ENCODE data around the gene MCCD1.

MCCD1 gene

DNA sequence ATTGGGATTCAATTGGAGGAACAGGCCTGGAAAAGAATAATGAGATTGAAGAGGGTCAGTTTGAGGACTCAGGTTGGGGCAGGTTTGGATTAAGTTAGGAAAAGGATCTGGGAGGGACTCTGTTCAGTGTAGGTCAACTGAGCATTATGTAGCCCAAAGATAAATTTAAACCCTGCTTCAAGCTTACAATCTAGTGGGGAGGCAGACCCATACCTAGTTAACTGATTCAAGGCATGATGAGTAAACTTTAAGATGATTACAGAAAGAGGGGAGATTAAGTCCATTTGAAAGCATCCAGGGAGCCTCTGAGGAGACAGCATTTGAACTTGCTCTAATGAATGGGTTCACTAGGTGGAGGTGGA is 31.9 kb downstream of the MCCD1 start:
- no peak overlapping the region for H2BK120ac ChIP-seq (ENCODE audit: insufficient read depth, low read length, poor library complexity)
- no peaks in the 10 kb centered on the region for H3K9me3 ChIP-seq (ENCODE audit: insufficient read depth, low read depth, low read length)
- no peaks in the 10 kb centered on the region for H3K27me3 ChIP-seq (ENCODE audit: insufficient read depth, low read length)
- H2AK5ac ChIP-seq (ENCODE audit: low read length): peak overlapping the region; percentile 60
- no peaks in the 10 kb centered on the region for H3K79me2 ChIP-seq (ENCODE audit: control insufficient read depth, insufficient read depth, low read length, poor library complexity)
- no peak overlapping the region for H3K4me3 ChIP-seq (ENCODE audit: low read depth, low read length)
- peak overlapping the region; percentile 20 for H2BK5ac ChIP-seq (ENCODE audit: low read depth, low read length, poor library complexity)
- H4K91ac ChIP-seq (ENCODE audit: low read depth, low read length): peak overlapping the region; percentile 20
- peaks cover 18 to 22% of the 10 kb centered on the region in 2 experiments for H3K36me3 ChIP-seq (ENCODE audit: control insufficient read depth in 1 of 2, insufficient read depth in 2 of 2, low read length in 2 of 2)
- DNase-seq: no peak
- H2AFZ ChIP-seq (ENCODE audit: insufficient read depth, low read length, poor library complexity): no peak overlapping the region
- H2BK12ac ChIP-seq (ENCODE audit: low read length): peak overlapping the region; percentile 39
- peak overlapping the region; percentile 11 for H3K4me2 ChIP-seq (ENCODE audit: low read length)
- H3K4ac ChIP-seq (ENCODE audit: low read depth, low read length): no peak overlapping the region
- no peak overlapping the region for H3K18ac ChIP-seq (ENCODE audit: low read length)
- peak overlapping the region; percentile 23 for H3K27ac ChIP-seq (ENCODE audit: low read depth, low read length)
- no peak overlapping the region for H3K9ac ChIP-seq (ENCODE audit: low read length)
- peaks cover 8% of the 10 kb centered on the region for H3K79me1 ChIP-seq (ENCODE audit: low read length)
- no peak overlapping the region for H4K12ac ChIP-seq (ENCODE audit: low read depth, low read length)
- H3K23ac ChIP-seq (ENCODE audit: low read length): no peak overlapping the region
- no peak overlapping the region for H4K8ac ChIP-seq (ENCODE audit: low read depth, low read length)
- peaks cover 20 to 23% of the 10 kb centered on the region in 2 experiments for H3K4me1 ChIP-seq (ENCODE audit: control insufficient read depth in 1 of 2, insufficient read depth in 2 of 2, low read length in 2 of 2)
- no peak overlapping the region for H3K14ac ChIP-seq (ENCODE audit: low read length)

DNA sequence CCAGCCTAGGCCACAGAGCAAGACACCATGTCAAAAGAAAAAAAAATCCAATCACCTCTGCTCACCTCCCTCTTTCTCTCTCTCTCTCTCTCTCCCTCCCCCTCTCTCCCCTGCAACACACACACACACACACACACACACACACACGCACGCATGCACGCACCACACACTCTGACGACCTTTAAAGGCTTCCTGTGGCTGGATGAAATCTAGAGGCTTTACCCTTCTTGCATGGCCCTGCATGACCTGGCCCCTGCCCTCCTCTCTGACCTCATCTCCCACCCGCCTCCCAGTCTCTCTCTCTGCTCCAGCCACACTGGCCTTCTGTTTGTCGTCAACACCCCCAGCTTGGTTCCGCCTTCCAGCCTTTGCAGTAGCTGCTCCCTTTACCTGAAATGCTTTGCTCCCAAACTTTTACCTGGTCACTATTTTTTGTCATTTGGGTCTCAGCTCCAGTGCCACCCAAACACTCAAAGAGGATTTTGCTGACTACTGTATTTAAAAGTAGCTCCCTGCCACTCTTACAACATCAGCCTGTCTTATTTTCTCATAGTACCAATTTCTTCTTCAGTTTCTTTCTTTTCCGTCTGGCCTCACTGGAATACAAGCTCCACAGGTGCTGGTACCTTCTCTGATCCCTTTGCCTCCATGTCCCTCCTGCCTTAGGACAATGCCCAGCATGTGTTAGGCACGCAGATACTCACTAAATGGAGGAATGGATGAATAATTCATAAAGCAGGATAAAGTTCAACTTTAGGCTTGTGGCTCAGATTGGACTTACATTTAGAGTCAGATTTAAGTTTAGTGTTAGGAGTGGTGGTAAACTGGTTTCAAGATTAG is 39.0 kb downstream of the MCCD1 start:
- no peak overlapping the region for H3K23ac ChIP-seq (ENCODE audit: low read length)
- H3K4me2 ChIP-seq (ENCODE audit: low read length): no peak overlapping the region
- H3K9ac ChIP-seq (ENCODE audit: low read length): no peak overlapping the region
- no CpG with 5 or more reads among the region's 9 CpGs for WGBS (ENCODE audit: extremely low coverage, insufficient coverage, insufficient read length)
- no peak overlapping the region for H2BK5ac ChIP-seq (ENCODE audit: low read depth, low read length, poor library complexity)
- H3K9me3 ChIP-seq (ENCODE audit: insufficient read depth, low read depth, low read length): no peaks in the 10 kb centered on the region
- H2AK5ac ChIP-seq (ENCODE audit: low read length): no peak overlapping the region
- no peak overlapping the region for H4K91ac ChIP-seq (ENCODE audit: low read depth, low read length)
- DNase-seq: no peak
- no peak overlapping the region for H3K14ac ChIP-seq (ENCODE audit: low read length)
- H3K4ac ChIP-seq (ENCODE audit: low read depth, low read length): no peak overlapping the region
- H3K79me2 ChIP-seq (ENCODE audit: control insufficient read depth, insufficient read depth, low read length, poor library complexity): no peaks in the 10 kb centered on the region
- H4K8ac ChIP-seq (ENCODE audit: low read depth, low read length): no peak overlapping the region
- H3K4me1 ChIP-seq (ENCODE audit: control insufficient read depth in 1 of 2, insufficient read depth in 2 of 2, low read length in 2 of 2): peaks cover 3 to 6% of the 10 kb centered on the region in 2 experiments
- H3K27me3 ChIP-seq (ENCODE audit: insufficient read depth, low read length): no peaks in the 10 kb centered on the region
- no peak overlapping the region for H2BK12ac ChIP-seq (ENCODE audit: low read length)
- no peak overlapping the region for H3K18ac ChIP-seq (ENCODE audit: low read length)
- H3K4me3 ChIP-seq (ENCODE audit: low read depth, low read length): no peak overlapping the region
- H4K12ac ChIP-seq (ENCODE audit: low read depth, low read length): no peak overlapping the region
- H3K36me3 ChIP-seq (ENCODE audit: control insufficient read depth in 1 of 2, insufficient read depth in 2 of 2, low read length in 2 of 2): no peaks in the 10 kb centered on the region
- H2AFZ ChIP-seq (ENCODE audit: insufficient read depth, low read length, poor library complexity): no peak overlapping the region
- no peak overlapping the region for H3K27ac ChIP-seq (ENCODE audit: low read depth, low read length)
- peaks cover 3% of the 10 kb centered on the region for H3K79me1 ChIP-seq (ENCODE audit: low read length)
- H2BK120ac ChIP-seq (ENCODE audit: insufficient read depth, low read length, poor library complexity): no peak overlapping the region

DNA sequence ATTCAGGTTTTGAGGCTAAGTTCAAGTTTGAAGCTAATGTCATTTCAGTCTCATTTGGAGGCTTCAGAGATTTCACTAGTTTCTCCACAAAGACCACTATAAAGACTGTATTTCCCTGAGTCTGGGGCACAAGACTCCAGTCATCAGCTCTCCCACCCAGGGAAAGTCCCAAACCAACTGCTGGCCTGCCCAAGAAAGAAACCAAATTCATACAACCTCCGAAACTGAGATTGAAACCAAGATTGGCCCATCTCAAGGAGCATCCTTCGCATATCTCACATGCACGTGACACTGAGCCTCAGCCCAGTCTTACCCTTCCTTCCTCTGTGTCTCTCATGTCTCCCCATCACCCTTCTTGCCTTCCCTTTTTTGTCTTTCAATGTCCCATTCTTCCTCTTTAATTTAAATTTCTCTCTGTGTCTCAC is 39.8 kb downstream of the MCCD1 start:
- H3K79me1 ChIP-seq (ENCODE audit: low read length): peaks cover 6% of the 10 kb centered on the region
- peaks cover 8 to 9% of the 10 kb centered on the region in 2 experiments for H3K4me1 ChIP-seq (ENCODE audit: control insufficient read depth in 1 of 2, insufficient read depth in 2 of 2, low read length in 2 of 2)
- H4K8ac ChIP-seq (ENCODE audit: low read depth, low read length): no peak overlapping the region
- DNase-seq: peak; percentile 31 to 44
- H2BK12ac ChIP-seq (ENCODE audit: low read length): peak overlapping the region; percentile 72
- H3K23ac ChIP-seq (ENCODE audit: low read length): no peak overlapping the region
- no peak overlapping the region for H3K18ac ChIP-seq (ENCODE audit: low read length)
- no peak overlapping the region for H3K4ac ChIP-seq (ENCODE audit: low read depth, low read length)
- H3K79me2 ChIP-seq (ENCODE audit: control insufficient read depth, insufficient read depth, low read length, poor library complexity): no peaks in the 10 kb centered on the region
- WGBS (ENCODE audit: extremely low coverage, insufficient coverage, insufficient read length): no CpG with 5 or more reads among the region's 3 CpGs
- H3K27ac ChIP-seq (ENCODE audit: low read depth, low read length): no peak overlapping the region
- no peak overlapping the region for H4K12ac ChIP-seq (ENCODE audit: low read depth, low read length)
- H2BK5ac ChIP-seq (ENCODE audit: low read depth, low read length, poor library complexity): no peak overlapping the region
- no peak overlapping the region for H3K4me3 ChIP-seq (ENCODE audit: low read depth, low read length)
- H3K27me3 ChIP-seq (ENCODE audit: insufficient read depth, low read length): no peaks in the 10 kb centered on the region
- no peak overlapping the region for H3K4me2 ChIP-seq (ENCODE audit: low read length)
- no peak overlapping the region for H4K91ac ChIP-seq (ENCODE audit: low read depth, low read length)
- no peak overlapping the region for H3K9ac ChIP-seq (ENCODE audit: low read length)
- H3K14ac ChIP-seq (ENCODE audit: low read length): no peak overlapping the region
- no peak overlapping the region for H2BK120ac ChIP-seq (ENCODE audit: insufficient read depth, low read length, poor library complexity)
- H2AK5ac ChIP-seq (ENCODE audit: low read length): peak overlapping the region; percentile 84
- H2AFZ ChIP-seq (ENCODE audit: insufficient read depth, low read length, poor library complexity): no peak overlapping the region
- no peaks in the 10 kb centered on the region for H3K36me3 ChIP-seq (ENCODE audit: control insufficient read depth in 1 of 2, insufficient read depth in 2 of 2, low read length in 2 of 2)
- no peaks in the 10 kb centered on the region for H3K9me3 ChIP-seq (ENCODE audit: insufficient read depth, low read depth, low read length)

DNA sequence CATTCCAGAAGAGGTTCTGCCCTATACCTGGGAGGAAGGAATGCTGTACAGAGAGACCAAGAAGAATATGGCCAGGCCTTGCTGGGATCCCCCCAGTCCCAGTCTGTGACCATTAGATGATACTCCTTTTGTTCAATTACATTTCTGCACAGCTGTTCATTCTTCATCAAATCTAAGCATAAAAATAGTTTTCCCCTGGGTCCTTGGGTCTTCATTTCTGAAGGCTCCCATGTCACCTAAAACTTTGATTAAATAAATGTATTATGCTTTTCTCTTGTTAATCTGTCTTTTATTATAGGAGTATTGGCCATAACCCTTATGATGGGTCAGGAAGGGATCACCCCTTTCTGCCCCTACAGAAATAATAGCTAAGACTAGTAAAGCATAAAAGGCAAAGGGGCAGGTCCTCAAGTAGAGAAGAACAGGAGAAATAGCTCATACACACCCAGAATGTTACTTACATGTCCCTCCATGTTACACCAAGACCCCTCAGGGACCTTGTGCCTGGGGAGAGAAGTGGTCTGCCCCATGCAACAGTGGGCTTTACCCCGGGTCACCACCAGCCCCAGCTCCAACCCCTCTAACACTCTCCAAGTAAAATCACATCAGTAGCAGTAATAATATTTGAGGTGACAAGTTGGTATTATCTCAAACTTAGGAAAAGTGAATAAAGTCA is 41.2 kb downstream of the MCCD1 start:
- H3K4me1 ChIP-seq (ENCODE audit: control insufficient read depth in 1 of 2, insufficient read depth in 2 of 2, low read length in 2 of 2): peaks cover 21 to 22% of the 10 kb centered on the region in 2 experiments
- no peak overlapping the region for H2BK12ac ChIP-seq (ENCODE audit: low read length)
- H3K4ac ChIP-seq (ENCODE audit: low read depth, low read length): no peak overlapping the region
- no peaks in the 10 kb centered on the region for H3K79me2 ChIP-seq (ENCODE audit: control insufficient read depth, insufficient read depth, low read length, poor library complexity)
- no peak overlapping the region for H4K12ac ChIP-seq (ENCODE audit: low read depth, low read length)
- H4K8ac ChIP-seq (ENCODE audit: low read depth, low read length): no peak overlapping the region
- H3K23ac ChIP-seq (ENCODE audit: low read length): no peak overlapping the region
- H3K18ac ChIP-seq (ENCODE audit: low read length): no peak overlapping the region
- no peak overlapping the region for H2BK5ac ChIP-seq (ENCODE audit: low read depth, low read length, poor library complexity)
- no peak overlapping the region for H3K9ac ChIP-seq (ENCODE audit: low read length)
- no peaks in the 10 kb centered on the region for H3K27me3 ChIP-seq (ENCODE audit: insufficient read depth, low read length)
- no peak overlapping the region for H2AK5ac ChIP-seq (ENCODE audit: low read length)
- no peaks in the 10 kb centered on the region for H3K36me3 ChIP-seq (ENCODE audit: control insufficient read depth in 1 of 2, insufficient read depth in 2 of 2, low read length in 2 of 2)
- no peak overlapping the region for H2AFZ ChIP-seq (ENCODE audit: insufficient read depth, low read length, poor library complexity)
- H2BK120ac ChIP-seq (ENCODE audit: insufficient read depth, low read length, poor library complexity): no peak overlapping the region
- H3K14ac ChIP-seq (ENCODE audit: low read length): no peak overlapping the region
- H3K4me3 ChIP-seq (ENCODE audit: low read depth, low read length): no peak overlapping the region
- no peak overlapping the region for H3K4me2 ChIP-seq (ENCODE audit: low read length)
- H3K27ac ChIP-seq (ENCODE audit: low read depth, low read length): no peak overlapping the region
- H3K9me3 ChIP-seq (ENCODE audit: insufficient read depth, low read depth, low read length): no peaks in the 10 kb centered on the region
- no peak overlapping the region for H4K91ac ChIP-seq (ENCODE audit: low read depth, low read length)
- DNase-seq: no peak
- no CpG with 5 or more reads among the region's 1 CpG for WGBS (ENCODE audit: extremely low coverage, insufficient coverage, insufficient read length)
- H3K79me1 ChIP-seq (ENCODE audit: low read length): peaks cover 15% of the 10 kb centered on the region

All from trophoblast cell (in vitro differentiated cells and primary cell).